Stimulated activated CD8-positive, alpha-beta memory T cell treated with anti-CD3 and anti-CD28 coated beads, Interleukin-15, amount 100 ng/mL, for 4 hours (primary cell): ENCODE results near the gene ABCC5.
"Not testable (repeated sequence)": the region's sequence is repeated elsewhere in the genome, so short reads cannot be mapped to it uniquely, and the experiment has no call there.

Source experiments
- DNase-seq, 2 donors: peaks; one replicate each; pipeline ENCODE4 v3.0.0-alpha.2; 2020; ENCODE audit warnings: low read depth in 2 of 2

The ABCC5 gene

DNA sequence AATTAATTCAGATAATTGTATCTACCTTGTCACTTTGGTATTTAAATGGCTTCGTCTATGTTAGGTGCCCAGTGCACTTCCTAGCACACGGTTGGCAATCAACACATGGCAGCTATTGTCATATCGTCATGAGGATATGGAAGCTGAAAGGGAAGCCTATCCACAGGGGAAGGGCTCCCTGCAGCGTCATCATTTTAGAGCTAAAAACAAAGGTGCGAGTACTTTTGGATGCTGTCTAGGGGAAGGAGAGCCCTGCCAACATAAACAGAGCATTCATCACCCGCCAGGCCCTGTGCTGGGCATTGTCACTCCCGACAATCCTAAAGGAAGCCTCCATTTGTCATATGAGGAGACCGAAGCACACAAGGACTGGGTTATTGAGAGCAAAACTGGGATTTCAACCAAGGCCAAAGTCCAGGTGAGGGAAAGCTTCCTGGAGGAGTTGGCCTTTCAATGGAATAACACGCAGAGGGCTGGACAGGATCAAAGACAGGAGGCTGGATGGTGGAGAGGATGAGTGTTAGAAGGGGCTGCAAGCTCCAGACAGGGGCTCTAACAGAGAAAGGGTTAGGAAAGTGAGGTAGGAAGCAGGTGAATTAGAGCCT, 125.0 kb downstream of the ABCC5 start:
- no peak for DNase-seq

- no peak for DNase-seq
Measured at GRCh38 chr3:183885766-183886165, 131.9 kb downstream of the ABCC5 start.

GRCh38 chr3:183884427-183885296, 133.0 kb downstream of the ABCC5 start, which contains the start of gene PARL:
TSS of gene PARL (minus strand) at chr3:183884880. CDS start at chr3:183884846, 34 bp downstream.
- peak; percentile 88 to 89 for DNase-seq

GRCh38 chr3:183884097-183884426, 133.6 kb downstream of the ABCC5 start:
- no peak for DNase-seq

DNA sequence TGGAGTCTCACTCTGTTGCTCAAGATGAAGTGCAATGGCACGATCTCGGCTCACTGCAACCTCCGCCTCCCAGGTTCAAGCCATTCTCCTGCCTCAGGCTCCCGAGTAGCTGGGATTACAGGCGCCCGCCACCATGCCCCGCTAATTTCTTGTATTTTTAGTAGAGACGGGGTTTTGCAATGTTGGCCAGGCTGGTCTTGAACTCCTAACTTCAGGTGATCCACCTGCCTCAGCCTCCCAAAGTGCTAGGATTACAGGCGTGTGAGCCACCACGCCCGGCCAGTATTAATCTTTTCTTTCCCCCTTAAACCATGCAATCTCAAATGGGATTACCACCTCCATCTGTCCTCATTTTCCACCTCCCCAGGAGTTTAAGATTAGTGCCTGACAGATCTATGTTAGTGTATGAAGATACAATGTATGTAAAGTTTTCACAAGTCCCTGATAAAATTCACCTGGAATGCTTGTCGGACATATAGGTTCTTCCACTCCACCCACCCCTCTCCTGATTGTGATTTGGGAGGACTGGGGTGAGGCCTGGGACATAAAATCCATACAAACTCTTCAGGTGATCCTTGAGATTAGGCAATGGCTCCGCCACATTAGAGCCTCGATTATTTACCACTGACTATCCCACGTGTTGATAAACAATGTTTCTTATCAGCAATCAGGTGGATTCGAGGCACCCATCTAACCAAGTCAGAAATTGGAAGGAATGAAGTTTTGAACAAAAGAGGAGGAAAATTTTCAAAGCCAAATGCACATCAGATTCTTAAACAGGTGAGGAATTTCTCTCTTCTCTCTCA, 134.2 kb downstream of the ABCC5 start:
- DNase-seq, result no peak

DNA sequence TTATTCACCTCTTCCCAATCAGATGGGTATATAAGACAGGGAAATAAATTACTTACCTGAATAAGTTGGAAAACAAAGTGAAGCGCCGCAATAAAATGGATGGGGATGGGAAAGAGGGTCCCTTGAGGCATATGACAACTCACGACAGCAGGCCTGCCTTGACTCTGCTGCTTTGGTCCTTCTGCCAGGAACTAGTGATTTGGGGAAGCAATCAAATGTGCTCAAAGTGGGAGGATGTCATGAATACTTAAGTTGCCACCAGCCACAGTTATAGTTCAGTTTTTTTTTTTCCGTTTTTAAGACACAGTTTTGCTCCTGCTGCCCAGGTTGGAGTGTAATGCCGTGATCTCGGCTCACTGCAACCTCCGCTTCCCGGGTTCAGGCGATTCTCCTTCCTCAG, 137.6 kb downstream of the ABCC5 start:
- no peak for DNase-seq

GRCh38 chr3:183879243-183879642, 138.4 kb downstream of the ABCC5 start:
- no peak for DNase-seq

DNA sequence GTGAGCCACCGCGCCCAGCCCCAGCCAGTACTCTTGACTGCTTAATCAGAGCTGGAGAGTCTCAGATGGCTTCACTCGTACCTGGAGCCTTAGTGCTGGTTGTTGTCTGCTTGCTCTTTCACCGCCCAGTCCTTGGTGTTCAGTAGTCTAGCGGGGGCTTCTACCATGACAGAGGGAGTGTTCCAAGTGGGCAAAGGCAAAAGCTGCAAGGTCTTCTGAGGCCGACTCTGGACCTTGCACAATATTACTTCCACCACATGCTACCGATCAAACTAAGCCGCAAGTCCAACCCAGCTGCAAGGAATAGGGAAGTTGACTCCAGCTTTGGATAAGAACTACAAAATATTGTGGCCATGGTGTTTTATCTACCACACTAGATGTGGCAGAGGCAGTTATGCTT, 139.6 kb downstream of the ABCC5 start:
- DNase-seq, result no peak

GRCh38 chr3:183877227-183877626, 140.5 kb downstream of the ABCC5 start:
- DNase-seq, result not testable (repeated sequence)

GRCh38 chr3:183875411-183875810, 142.3 kb downstream of the ABCC5 start:
- no peak for DNase-seq

- DNase-seq, result no peak
Measured at GRCh38 chr3:183873914-183874313, 143.8 kb downstream of the ABCC5 start.

GRCh38 chr3:183871541-183871940, 146.1 kb downstream of the ABCC5 start:
- DNase-seq, result no peak

- no peak for DNase-seq
Measured at GRCh38 chr3:183870563-183870962, 147.1 kb downstream of the ABCC5 start.
